Epithelial cell of esophagus (primary cell): Measurements from ENCODE around the gene IGHMBP2.

Experiments used
- DNase-seq: peaks from one replicate; pipeline ENCODE4 v3.0.0; 2010; ENCODE audit warnings: low read depth
- H3K4me3 ChIP-seq: 2 replicates; pipeline ENCODE4 v1.5.1; 2011; ENCODE audit warnings: mild to moderate bottlenecking, low read length, control low read depth
- CTCF ChIP-seq: IDR thresholded peaks from 2 replicates; pipeline ENCODE4 v1.5.1; 2011; ENCODE audit warnings: low read depth, mild to moderate bottlenecking, low read length, control low read depth, inconsistent platforms; ENCODE audit not compliant: insufficient read depth; ENCODE audit errors: missing control alignments

Gene IGHMBP2

GRCh38 chr11:68932358-68932757 lies 28.7 kb downstream of the IGHMBP2 start:
- no peak overlapping the region for H3K4me3 ChIP-seq
- DNase-seq: no peak
- TF ChIP-seq CTCF: no peak

- no peak overlapping the region for H3K4me3 ChIP-seq
- no peak for TF ChIP-seq CTCF
- no peak for DNase-seq
These were observed 29.4 kb downstream of the IGHMBP2 start for GRCh38 chr11:68932933-68933577.

GRCh38 chr11:68933605-68934320 lies 30.1 kb downstream of the IGHMBP2 start:
- no peak overlapping the region for H3K4me3 ChIP-seq
- no peak for DNase-seq
- no peak for TF ChIP-seq CTCF

DNA sequence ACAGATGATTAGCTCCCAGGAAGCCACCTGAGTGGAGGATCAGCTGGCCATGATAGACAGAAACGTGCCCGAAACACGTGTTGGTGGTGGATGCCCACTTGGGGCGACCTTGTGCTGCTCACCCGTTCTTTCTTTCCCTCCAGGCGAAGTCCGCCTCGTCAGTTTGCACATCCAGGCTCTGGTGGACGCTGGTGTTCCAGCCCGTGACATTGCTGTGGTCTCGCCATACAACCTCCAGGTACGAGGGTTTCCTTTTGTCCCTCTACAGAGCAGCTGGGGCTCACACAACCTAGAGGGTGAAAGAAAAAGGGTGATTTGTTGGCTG lies 30.6 kb downstream of the IGHMBP2 start:
- TF ChIP-seq CTCF: no peak
- no peak overlapping the region for H3K4me3 ChIP-seq
- no peak for DNase-seq

DNA sequence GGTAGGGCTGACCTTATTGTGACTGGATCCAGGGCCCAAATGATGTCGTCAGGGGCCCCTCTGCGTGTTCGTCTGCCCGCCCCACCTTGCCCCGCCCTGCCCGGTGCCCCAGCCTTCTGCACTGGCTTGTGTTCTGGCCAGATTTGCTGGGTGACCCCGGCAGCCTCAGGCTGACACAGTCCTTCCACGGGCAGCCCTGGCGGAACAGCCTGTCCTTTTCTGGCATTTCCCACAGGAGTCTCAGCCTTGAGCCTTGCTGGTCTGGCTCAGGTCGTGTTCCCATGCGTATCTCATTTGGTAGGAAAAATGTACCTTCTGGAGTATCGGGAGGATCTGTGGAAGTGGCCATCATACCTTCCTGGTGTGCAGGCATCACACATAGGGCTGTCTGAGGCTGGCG lies 31.0 kb downstream of the IGHMBP2 start:
- no peak for DNase-seq
- H3K4me3 ChIP-seq: no peak overlapping the region
- no peak for TF ChIP-seq CTCF

DNA sequence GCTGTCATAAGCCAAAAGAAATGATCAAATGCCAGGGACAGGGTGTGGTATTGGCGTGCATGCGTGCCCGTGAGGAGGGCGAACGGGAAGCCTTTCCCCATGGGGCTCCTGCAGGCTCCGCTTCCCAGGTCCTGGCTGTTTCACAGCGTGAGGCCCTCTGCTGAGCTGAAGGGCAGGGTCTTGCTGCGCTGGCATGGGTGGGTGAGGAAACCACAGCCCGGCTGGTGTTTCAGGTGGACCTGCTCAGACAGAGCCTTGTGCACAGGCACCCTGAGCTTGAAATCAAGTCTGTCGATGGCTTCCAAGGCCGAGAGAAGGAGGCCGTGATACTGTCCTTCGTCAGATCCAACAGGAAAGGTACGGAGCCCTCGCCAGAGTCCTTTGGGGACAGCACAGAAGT lies 31.4 kb downstream of the IGHMBP2 start:
- no peak for TF ChIP-seq CTCF
- no peak for DNase-seq
- no peak overlapping the region for H3K4me3 ChIP-seq
